ENCODE measurements around the gene AP1M2.

GRCh38 chr19:10625762-10626138 is 38.6 kb upstream of the AP1M2 start:
- TF ChIP-seq CTCF (conservative IDR thresholded peaks at IDR 0.05) (no peak), ZFX (IDR thresholded peaks at IDR 0.05) (no peak)

Measured in C4-2B (cell line).